ENCODE results near the gene CLEC16A. TPM values are rescaled to one million over a fixed set of nuclear protein-coding genes. Genes with fewer than 3 reads are reported as not detected.

CLEC16A gene
- total and polyA plus RNA-seq, 7 experiments from 2014 or later: 14.7 to 38.2 (median 31.8) TPM

GRCh38 chr16:10990378-10990777 is 46.0 kb downstream of the CLEC16A start:
- DNase-seq (no peak), ATAC-seq (no peak)
- H3K4me3 ChIP-seq (ENCODE audit: low read length): no peak overlapping the region
- peaks cover 0 to 47% (median 0%) of the 10 kb centered on the region in 3 experiments for H3K36me3 ChIP-seq (ENCODE audit: control insufficient read depth in 2 of 3, insufficient read depth in 3 of 3, low read length in 3 of 3)
- H3K4me1 ChIP-seq (ENCODE audit: control insufficient read depth in 2 of 2, insufficient read depth in 2 of 2, low read length in 2 of 2): peaks cover 20 to 22% of the 10 kb centered on the region in 2 donors
- no peaks in the 10 kb centered on the region for H3K9me3 ChIP-seq (ENCODE audit: control insufficient read depth in 2 of 3, low read length in 3 of 3)
- Mint-ChIP-seq H3K9me3 (peaks cover 0 to 6% (median 0%) of the 10 kb centered on the region in 11 donors), H3K27ac (peak overlapping the region in 2 of 9 donors; percentile 20 to 90), H3K36me3 (peaks cover 12 to 46% (median 27%) of the 10 kb centered on the region in 5 donors), H3K4me1 (peaks cover 33 to 83% (median 40%) of the 10 kb centered on the region in 7 donors), H3K27me3 (no peaks in the 10 kb centered on the region), H3K4me3 (no peak overlapping the region)
- intact Hi-C loops (cut with micrococcal nuclease): no loop called here
- ChIA-PET CTCF (no interaction called here), POLR2A (no interaction called here)
- no peaks in the 10 kb centered on the region for H3K27me3 ChIP-seq (ENCODE audit: control insufficient read depth in 2 of 2, insufficient read depth in 2 of 2, low read length in 2 of 2)
- H3K27ac ChIP-seq (ENCODE audit: low read depth, low read length): no peak overlapping the region

GRCh38 chr16:10992112-10992511 is 47.7 kb downstream of the CLEC16A start:
- Mint-ChIP-seq H3K27ac (peak overlapping the region in 2 of 9 donors; percentile 77 to 80), H3K4me3 (peak overlapping the region in 1 of 10 donors; percentile 43), H3K4me1 (peaks cover 23 to 86% (median 30%) of the 10 kb centered on the region in 7 donors), H3K9me3 (peaks cover 0 to 6% (median 0%) of the 10 kb centered on the region in 11 donors), H3K36me3 (peaks cover 20 to 53% (median 27%) of the 10 kb centered on the region in 5 donors), H3K27me3 (no peaks in the 10 kb centered on the region)
- Histone ChIP-seq H3K27ac (ENCODE audit: low read depth, low read length) (no peak overlapping the region), H3K4me1 (ENCODE audit: control insufficient read depth in 2 of 2, insufficient read depth in 2 of 2, low read length in 2 of 2) (peaks cover 19 to 20% of the 10 kb centered on the region in 2 donors), H3K9me3 (ENCODE audit: control insufficient read depth in 2 of 3, low read length in 3 of 3) (no peaks in the 10 kb centered on the region), H3K27me3 (ENCODE audit: control insufficient read depth in 2 of 2, insufficient read depth in 2 of 2, low read length in 2 of 2) (no peaks in the 10 kb centered on the region), H3K36me3 (ENCODE audit: control insufficient read depth in 2 of 3, insufficient read depth in 3 of 3, low read length in 3 of 3) (peaks cover 0 to 61% (median 0%) of the 10 kb centered on the region in 3 experiments), H3K4me3 (ENCODE audit: low read length) (no peak overlapping the region)
- ATAC-seq (no peak), DNase-seq (no peak)
- CTCF ChIA-PET: no interaction called here
- intact Hi-C loops (cut with micrococcal nuclease): no loop called here
- POLR2A ChIA-PET: interaction anchor here (0.6 kb wide), 1 partner anchor 745 kb away, joined by 3 read pairs; no protein-coding TSS in a partner anchor

- Mint-ChIP-seq H3K4me3 (peak overlapping the region in 1 of 10 donors; percentile 49), H3K4me1 (peaks cover 16 to 86% (median 23%) of the 10 kb centered on the region in 7 donors), H3K9me3 (peaks cover 0 to 6% (median 0%) of the 10 kb centered on the region in 11 donors), H3K27ac (peak overlapping the region in 2 of 9 donors; percentile 5 to 51), H3K36me3 (peaks cover 24 to 60% (median 34%) of the 10 kb centered on the region in 5 donors), H3K27me3 (no peaks in the 10 kb centered on the region)
- DNase-seq: peak in 1 of 9 donors; percentile 54
- no peak for ATAC-seq
- POLR2A ChIA-PET: interaction anchor here (0.6 kb wide), 2 partner anchors 9 to 745 kb away, joined by 3 read pairs; no protein-coding TSS in a partner anchor
- peaks cover 13% of the 10 kb centered on the region in 2 donors for H3K4me1 ChIP-seq (ENCODE audit: control insufficient read depth in 2 of 2, insufficient read depth in 2 of 2, low read length in 2 of 2)
- no peak overlapping the region for H3K27ac ChIP-seq (ENCODE audit: low read depth, low read length)
- no peaks in the 10 kb centered on the region for H3K9me3 ChIP-seq (ENCODE audit: control insufficient read depth in 2 of 3, low read length in 3 of 3)
- CTCF ChIA-PET: no interaction called here
- no peaks in the 10 kb centered on the region for H3K27me3 ChIP-seq (ENCODE audit: control insufficient read depth in 2 of 2, insufficient read depth in 2 of 2, low read length in 2 of 2)
- peaks cover 0 to 61% (median 0%) of the 10 kb centered on the region in 3 experiments for H3K36me3 ChIP-seq (ENCODE audit: control insufficient read depth in 2 of 3, insufficient read depth in 3 of 3, low read length in 3 of 3)
- H3K4me3 ChIP-seq (ENCODE audit: low read length): no peak overlapping the region
- intact Hi-C loops (cut with micrococcal nuclease): no loop called here
Observed at GRCh38 chr16:10992797-10993196, 48.4 kb downstream of the CLEC16A start.

GRCh38 chr16:10993649-10994048 is 49.3 kb downstream of the CLEC16A start:
- intact Hi-C loops (cut with micrococcal nuclease): no loop called here
- Histone ChIP-seq H3K4me1 (ENCODE audit: control insufficient read depth in 2 of 2, insufficient read depth in 2 of 2, low read length in 2 of 2) (peaks cover 4 to 5% of the 10 kb centered on the region in 2 donors), H3K27ac (ENCODE audit: low read depth, low read length) (no peak overlapping the region), H3K27me3 (ENCODE audit: control insufficient read depth in 2 of 2, insufficient read depth in 2 of 2, low read length in 2 of 2) (no peaks in the 10 kb centered on the region), H3K9me3 (ENCODE audit: control insufficient read depth in 2 of 3, low read length in 3 of 3) (no peaks in the 10 kb centered on the region), H3K36me3 (ENCODE audit: control insufficient read depth in 2 of 3, insufficient read depth in 3 of 3, low read length in 3 of 3) (peaks cover 0 to 61% (median 0%) of the 10 kb centered on the region in 3 experiments), H3K4me3 (ENCODE audit: low read length) (no peak overlapping the region)
- no peak for ATAC-seq
- CTCF ChIA-PET: no interaction called here
- no peak for DNase-seq
- POLR2A ChIA-PET: interaction anchor here (0.6 kb wide), 1 partner anchor 10 kb away, joined by 3 read pairs; no protein-coding TSS in a partner anchor
- Mint-ChIP-seq H3K4me3 (no peak overlapping the region), H3K36me3 (peaks cover 30 to 67% (median 36%) of the 10 kb centered on the region in 5 donors), H3K4me1 (peaks cover 8 to 86% (median 15%) of the 10 kb centered on the region in 7 donors), H3K27ac (no peak overlapping the region), H3K27me3 (no peaks in the 10 kb centered on the region), H3K9me3 (peaks cover 0 to 6% (median 0%) of the 10 kb centered on the region in 11 donors)

- no peak for ATAC-seq
Observed at GRCh38 chr16:10994571-10994970, 50.2 kb downstream of the CLEC16A start.

GRCh38 chr16:10995565-10995964 is 51.2 kb downstream of the CLEC16A start:
- Mint-ChIP-seq H3K27me3 (no peaks in the 10 kb centered on the region), H3K9me3 (peaks cover 0 to 6% (median 0%) of the 10 kb centered on the region in 11 donors), H3K4me1 (peaks cover 0 to 71% (median 8%) of the 10 kb centered on the region in 7 donors), H3K36me3 (peaks cover 31 to 71% (median 41%) of the 10 kb centered on the region in 5 donors), H3K4me3 (peak overlapping the region in 1 of 10 donors; percentile 24), H3K27ac (no peak overlapping the region)
- ChIA-PET CTCF (no interaction called here), POLR2A (interaction anchor here (0.6 kb wide), 1 partner anchor 748 kb away, joined by 6 read pairs; no protein-coding TSS in a partner anchor)
- ATAC-seq (no peak), DNase-seq (no peak)
- Histone ChIP-seq H3K4me3 (ENCODE audit: low read length) (no peak overlapping the region), H3K9me3 (ENCODE audit: control insufficient read depth in 2 of 3, low read length in 3 of 3) (no peaks in the 10 kb centered on the region), H3K36me3 (ENCODE audit: control insufficient read depth in 2 of 3, insufficient read depth in 3 of 3, low read length in 3 of 3) (peaks cover 0 to 47% (median 0%) of the 10 kb centered on the region in 3 experiments), H3K27me3 (ENCODE audit: control insufficient read depth in 2 of 2, insufficient read depth in 2 of 2, low read length in 2 of 2) (no peaks in the 10 kb centered on the region), H3K4me1 (ENCODE audit: control insufficient read depth in 2 of 2, insufficient read depth in 2 of 2, low read length in 2 of 2) (no peaks in the 10 kb centered on the region), H3K27ac (ENCODE audit: low read depth, low read length) (no peak overlapping the region)
- intact Hi-C loops (cut with micrococcal nuclease): no loop called here

More at GRCh38 chr16:10994571-10994970, 50.2 kb downstream of the CLEC16A start:
- DNase-seq: no peak
- CTCF ChIA-PET: no interaction called here
- intact Hi-C loops (cut with micrococcal nuclease): no loop called here
- Mint-ChIP-seq H3K27me3 (no peaks in the 10 kb centered on the region), H3K36me3 (peaks cover 31 to 68% (median 36%) of the 10 kb centered on the region in 5 donors), H3K9me3 (peaks cover 0 to 6% (median 0%) of the 10 kb centered on the region in 11 donors), H3K27ac (peak overlapping the region in 2 of 9 donors; percentile 29 to 73), H3K4me1 (peaks cover 0 to 78% (median 8%) of the 10 kb centered on the region in 7 donors), H3K4me3 (no peak overlapping the region)
- POLR2A ChIA-PET: no interaction called here
- no peaks in the 10 kb centered on the region for H3K4me1 ChIP-seq (ENCODE audit: control insufficient read depth in 2 of 2, insufficient read depth in 2 of 2, low read length in 2 of 2)
- H3K9me3 ChIP-seq (ENCODE audit: control insufficient read depth in 2 of 3, low read length in 3 of 3): no peaks in the 10 kb centered on the region
- H3K36me3 ChIP-seq (ENCODE audit: control insufficient read depth in 2 of 3, insufficient read depth in 3 of 3, low read length in 3 of 3): peaks cover 0 to 57% (median 0%) of the 10 kb centered on the region in 3 experiments
- H3K27ac ChIP-seq (ENCODE audit: low read depth, low read length): no peak overlapping the region
- H3K27me3 ChIP-seq (ENCODE audit: control insufficient read depth in 2 of 2, insufficient read depth in 2 of 2, low read length in 2 of 2): no peaks in the 10 kb centered on the region
- H3K4me3 ChIP-seq (ENCODE audit: low read length): no peak overlapping the region
